HepG2 (cell line): ENCODE results near the gene ALG14. TPM values are rescaled to one million over a fixed set of nuclear protein-coding genes. Genes with fewer than 3 reads are reported as not detected.

Experiments used
- ATAC-seq: fragments of 200-7000 bp; cut with Tn5 transposase; 3 replicates; pipeline ENCODE4 v1.9.1; 2020; ENCODE audit warnings: mild to moderate bottlenecking, moderate library complexity
- BruUV-seq: library from RNA; stranded (reverse); fragments of 400-500 nt; replicated peaks from 2 replicates; lab custom pipeline; 2021; lab: Mats Ljungman, UMichigan
- CTCF ChIA-PET: fragments of 300-600 bp; formaldehyde crosslinking; extraction: SDS; loops from one replicate; lab custom pipeline; 2021; ENCODE audit warnings: low total read pairs, inconsistent platforms, low intra/inter-chr PET ratio; lab: Yijun Ruan, JAX
- POLR2A ChIA-PET: fragments of 350-600 bp; sonication (Branson Sonifier 250); formaldehyde crosslinking; loops from one replicate; lab custom pipeline; 2020; ENCODE audit warnings: antibody characterized with exemption, inconsistent platforms; lab: Yijun Ruan, JAX
- DNase-seq: peaks from one replicate; pipeline ENCODE4 v3.0.0-alpha.2; 2015; ENCODE audit warnings: low spot score
- FAIRE-seq: peaks from 3 replicates; lab custom pipeline; 2011; peaks lifted over from hg19 to GRCh38; lab: Jason Lieb, UNC
- H2AFZ ChIP-seq: one replicate; pipeline ENCODE4 v1.6.1; 2011; ENCODE audit warnings: low read length, inconsistent platforms
- H3K27ac ChIP-seq: fragments of 300-600 bp; 3 replicates; pipeline ENCODE4 v1.8.0; 2011; ENCODE audit warnings: mixed run types, mild to moderate bottlenecking, mixed read lengths, low read length, inconsistent platforms; ENCODE audit not compliant: insufficient read depth; ENCODE audit errors: extremely low read length
- H3K27me3 ChIP-seq, 2 experiments: fragments of 200-600 bp in 1 of 2; 2 replicates in 1 of 2; 3 replicates in 1 of 2; pipeline versions ENCODE4 v1.6.0 to v1.8.0; 2011; ENCODE audit warnings: low read length in 2 of 2, mild to moderate bottlenecking in 2 of 2, moderate library complexity in 2 of 2, inconsistent platforms in 1 of 2; ENCODE audit not compliant: insufficient read depth in 2 of 2, control insufficient read depth in 1 of 2
- H3K36me3 ChIP-seq, 2 experiments: fragments of 200-600 bp in 1 of 2; replicated peaks in 1 of 2; 2 replicates in 1 of 2; 3 replicates in 1 of 2; pipeline versions ENCODE4 v1.5.1 to v1.8.0; 2011; ENCODE audit warnings: low read length in 2 of 2, inconsistent platforms in 1 of 2; ENCODE audit not compliant: insufficient read depth in 2 of 2, control insufficient read depth in 1 of 2
- H3K4me1 ChIP-seq: 2 replicates; pipeline ENCODE4 v1.5.1; 2012; ENCODE audit warnings: low read length, inconsistent platforms; ENCODE audit not compliant: insufficient read depth
- H3K4me2 ChIP-seq: 2 replicates; pipeline ENCODE4 v1.6.0; 2011; ENCODE audit warnings: low read depth, low read length, inconsistent platforms
- H3K4me3 ChIP-seq, 3 experiments: fragments of 200-600 bp in 1 of 3; sonication (generic), shearing (Covaris generic) in 1 of 3; replicated peaks in 1 of 3; 2 replicates each; pipeline ENCODE4 v1.5.1; 2011 to 2016; ENCODE audit warnings: low read length in 3 of 3, inconsistent platforms in 2 of 3, low read depth in 2 of 3, mild to moderate bottlenecking in 2 of 3, control low read depth in 1 of 3, mixed read lengths in 1 of 3; ENCODE audit not compliant: insufficient read depth in 1 of 3
- H3K79me2 ChIP-seq: one replicate; pipeline ENCODE4 v1.6.1; 2011; ENCODE audit warnings: low read length, inconsistent platforms; ENCODE audit not compliant: insufficient read depth
- H3K9ac ChIP-seq: 2 replicates; pipeline ENCODE4 v1.6.0; 2011; ENCODE audit warnings: mild to moderate bottlenecking, low read depth, low read length, inconsistent platforms; ENCODE audit not compliant: insufficient read depth
- H3K9me3 ChIP-seq: 2 replicates; pipeline ENCODE4 v1.5.1; 2012; ENCODE audit warnings: mild to moderate bottlenecking, low read length
- H4K20me1 ChIP-seq: 2 replicates; pipeline ENCODE4 v1.6.0; 2011; ENCODE audit warnings: inconsistent platforms, mild to moderate bottlenecking, low read length, moderate library complexity; ENCODE audit not compliant: insufficient read depth
- DMAP1 ChIP-seq: IDR thresholded peaks from 2 replicates; pipeline ENCODE4 v1.6.1; 2016
- DPF2 ChIP-seq: sonication (generic); formaldehyde crosslinking; IDR thresholded peaks from 2 replicates; pipeline ENCODE4 v1.4.0; 2020; ENCODE audit warnings: mild to moderate bottlenecking, low read depth, missing genetic modification reagents, borderline replicate concordance
- EP300 ChIP-seq, 3 experiments: sonication (generic) in 1 of 3; formaldehyde crosslinking in 1 of 3; IDR thresholded peaks; 2 replicates each; pipeline versions ENCODE4 v1.5.1 to v1.6.1; 2011 to 2020; ENCODE audit warnings: low read depth in 2 of 3, low read length in 2 of 3, borderline replicate concordance in 1 of 3, improper control_type of control experiment in 1 of 3, mild to moderate bottlenecking in 1 of 3, missing genetic modification reagents in 1 of 3, moderate library complexity in 1 of 3
- HNF1B ChIP-seq: sonication (generic); formaldehyde crosslinking; IDR thresholded peaks from 2 replicates; pipeline ENCODE4 v1.5.1; 2020; ENCODE audit warnings: mild to moderate bottlenecking, moderate library complexity, missing genetic modification reagents
- MAFK ChIP-seq, 2 experiments: IDR thresholded peaks in 1 of 2; conservative IDR thresholded peaks in 1 of 2; 2 replicates each; pipeline ENCODE4 v1.6.1; 2011; ENCODE audit warnings: improper control_type of control experiment in 2 of 2, low read length in 2 of 2
- MTA1 ChIP-seq: sonication (generic); formaldehyde crosslinking; IDR thresholded peaks from 2 replicates; pipeline ENCODE4 v1.4.0; 2020; ENCODE audit warnings: missing genetic modification reagents, mild to moderate bottlenecking, borderline replicate concordance
- NR1H2 ChIP-seq: sonication (generic); formaldehyde crosslinking; IDR thresholded peaks from 2 replicates; pipeline ENCODE4 v1.8.1; 2022; ENCODE audit warnings: low read depth, missing genetic modification reagents, borderline replicate concordance
- SMAD9 ChIP-seq: sonication (generic); formaldehyde crosslinking; IDR thresholded peaks from 2 replicates; pipeline ENCODE4 v1.5.1; 2020; ENCODE audit warnings: mild to moderate bottlenecking, missing genetic modification reagents
- SNAI1 ChIP-seq: sonication (generic); formaldehyde crosslinking; IDR thresholded peaks from 2 replicates; pipeline ENCODE4 v1.5.0; 2020; ENCODE audit warnings: mild to moderate bottlenecking, missing genetic modification reagents, borderline replicate concordance
- TARDBP ChIP-seq: sonication (generic); formaldehyde crosslinking; IDR thresholded peaks from 2 replicates; pipeline ENCODE4 v1.8.0; 2022; ENCODE audit warnings: mild to moderate bottlenecking, missing genetic modification reagents
- ZBTB39 ChIP-seq: sonication (generic); formaldehyde crosslinking; IDR thresholded peaks from 2 replicates; pipeline ENCODE4 v1.5.0; 2020; ENCODE audit warnings: missing genetic modification reagents
- ZBTB43 ChIP-seq: sonication (generic); formaldehyde crosslinking; conservative IDR thresholded peaks from 2 replicates; pipeline ENCODE4 v1.4.0; 2020; ENCODE audit warnings: missing genetic modification reagents
- ZFP36L2 ChIP-seq: sonication (generic); formaldehyde crosslinking; IDR thresholded peaks from 2 replicates; pipeline ENCODE4 v1.4.0; 2020; ENCODE audit warnings: missing genetic modification reagents
- ZNF274 ChIP-seq: sonication (generic); formaldehyde crosslinking; IDR thresholded peaks from 2 replicates; pipeline ENCODE4 v1.5.1; 2020; ENCODE audit warnings: mild to moderate bottlenecking, missing genetic modification reagents
- ZNF329 ChIP-seq: sonication (generic); formaldehyde crosslinking; IDR thresholded peaks from 2 replicates; pipeline ENCODE4 v1.9.0; 2021; ENCODE audit warnings: low read depth, mild to moderate bottlenecking, missing genetic modification reagents
- ZNF451 ChIP-seq: sonication (generic); formaldehyde crosslinking; IDR thresholded peaks from 2 replicates; pipeline ENCODE4 v1.5.0; 2020; ENCODE audit warnings: mild to moderate bottlenecking, missing genetic modification reagents
- WGBS: methylation state at CpG from one replicate; pipeline ENCODE4 v1.1.6; 2017; ENCODE audit warnings: low lambda C conversion rate; 5-methylcytosine and 5-hydroxymethylcytosine counted together
- in situ Hi-C: cut with HindIII; loops from 2 replicates; pipeline ENCODE4 v1.10.0; 2017; ENCODE audit warnings: low pct_unique_long_range_greater_than_20kb; ENCODE audit not compliant: extremely low pct_ligation_motif_present
- intact Hi-C: fragments of 100-400 bp; cut with micrococcal nuclease; formaldehyde crosslinking; loops from one replicate; pipeline ENCODE4 v1.10.0; 2022; ENCODE audit not compliant: unreplicated experiment
- polyA plus RNA-seq, 8 experiments: library from polyadenylated mRNA; depleted of rRNA in 3 of 8; stranded (reverse) in 7 of 8; unstranded in 1 of 8; fragments of >200 nt; fragmentation: Illumina TruSeq in 4 of 8; extraction: Trizol in 4 of 8; gene quantifications; 2 replicates each; pipeline versions ENCODE4 v1.2.1 to v1.2.3, GENCODE V29; 2011 to 2016; ENCODE audit warnings: low read depth in 4 of 8, missing spikeins in 1 of 8, mixed read lengths in 1 of 8; ENCODE audit not compliant: insufficient read depth in 1 of 8
- total RNA-seq, 5 experiments: library from RNA; depleted of rRNA; stranded (reverse); fragments of >200 nt; fragmentation: Illumina TruSeq; extraction: Trizol; gene quantifications; 2 replicates each; pipeline ENCODE4 v1.2.3, GENCODE V29; 2016; ENCODE audit warnings: low read depth in 1 of 5

The ALG14 gene
- total and polyA plus RNA-seq, 2 of the 13 experiments (the other 11 are each of a cell fraction or from before 2014, with no cell fraction given) = 4.5 to 12.7 TPM

GRCh38 chr1:95089650-95090287 is 17.0 kb upstream of the ALG14 start (continued):
- TF ChIP-seq EP300 (IDR thresholded peaks at IDR 0.05; ENCODE audit: low read depth in 2 of 2, low read length in 2 of 2) = no peak
- TF ChIP-seq EP300 (CRISPR knock-in tag; IDR thresholded peaks at IDR 0.05; ENCODE audit: borderline replicate concordance) = no peak
- TF ChIP-seq ZBTB39 (CRISPR knock-in tag) = no peak

GRCh38 chr1:95088303-95088702 is 15.6 kb upstream of the ALG14 start:
- Histone ChIP-seq H3K36me3 (no peaks in the 10 kb centered on the region), H3K9me3 (no peaks in the 10 kb centered on the region), H3K27me3 (no peaks in the 10 kb centered on the region), H2AFZ (no peak overlapping the region), H4K20me1 (no peaks in the 10 kb centered on the region), H3K4me1 (peaks cover 49% of the 10 kb centered on the region), H3K4me3 (no peak overlapping the region), H3K9ac (no peak overlapping the region), H3K27ac (no peak overlapping the region), H3K4me2 (no peak overlapping the region), H3K79me2 (no peaks in the 10 kb centered on the region)
- 76% methylated on average over 1 of the region's 1 CpG for WGBS
- FAIRE-seq = no peak
- no peak for DNase-seq
- BruUV-seq = no TSS peak
- TF ChIP-seq SMAD9 (CRISPR knock-in tag) = no peak
- TF ChIP-seq HNF1B (CRISPR knock-in tag) = no peak
- TF ChIP-seq SNAI1 (CRISPR knock-in tag) = no peak
- no peak for TF ChIP-seq ZNF329
- TF ChIP-seq MAFK (conservative IDR thresholded peaks at IDR 0.05 in 1 of 2, IDR thresholded peaks at IDR 0.05 in 1 of 2; ENCODE audit: low read length in 2 of 2) = no peak
- no peak for TF ChIP-seq DMAP1 (CRISPR knock-in tag)
- no peak for TF ChIP-seq NR1H2 (CRISPR knock-in tag)
- no peak for TF ChIP-seq DPF2 (CRISPR knock-in tag)
- no peak for TF ChIP-seq ZBTB43 (CRISPR knock-in tag)
- TF ChIP-seq TARDBP (CRISPR knock-in tag) = no peak
- TF ChIP-seq ZNF274 = no peak
- no peak for TF ChIP-seq ZFP36L2 (CRISPR knock-in tag)
- no peak for TF ChIP-seq ZNF451 (CRISPR knock-in tag)
- TF ChIP-seq MTA1 (CRISPR knock-in tag) = no peak
- in situ Hi-C loops (loop anchor here (10.0 kb wide), 1 partner anchor 146 kb away; the partner anchor contains the start of gene RWDD3), intact Hi-C loops (no loop called here)
- POLR2A ChIA-PET = interaction anchor here (1.2 to 1.9 kb wide), 3 partner anchors 15 to 21 kb away, joined by 4 to 5 read pairs (median 5); partner anchors contain the start of gene ALG14
- no peak for ATAC-seq
- CTCF ChIA-PET = no interaction called here
